ENCODE results near the gene AGXT2.
A peak's percentile ranks its signal among the peaks of the same experiment; 100 is the strongest.
"Not testable (repeated sequence)": the region's sequence is repeated elsewhere in the genome, so short reads cannot be mapped to it uniquely, and the experiment has no call there.

Gene AGXT2

GRCh38 chr5:35052838-35053237, 5.1 kb upstream of the AGXT2 start:
- DNase-seq = no peak

GRCh38 chr5:35050541-35051126, 2.9 kb upstream of the AGXT2 start:
- no peak for DNase-seq

- no peak for DNase-seq
Measured at GRCh38 chr5:35048910-35049309, 1.2 kb upstream of the AGXT2 start.

- peak; percentile 95 for DNase-seq
Measured at GRCh38 chr5:35046774-35047173, 975 bp downstream of the AGXT2 start.

- no peak for DNase-seq
Measured at GRCh38 chr5:35045280-35045679, 2.5 kb downstream of the AGXT2 start.

- DNase-seq = no peak
Measured at GRCh38 chr5:35044649-35045048, 3.1 kb downstream of the AGXT2 start.

GRCh38 chr5:35042781-35043180, 5.0 kb downstream of the AGXT2 start:
- no peak for DNase-seq

- DNase-seq = peak; percentile 28
Measured at GRCh38 chr5:35041261-35041660, 6.5 kb downstream of the AGXT2 start.

GRCh38 chr5:35038891-35039290, 8.9 kb downstream of the AGXT2 start:
- peak; percentile 29 for DNase-seq

GRCh38 chr5:35036536-35036935, 11.2 kb downstream of the AGXT2 start:
- no peak for DNase-seq

- DNase-seq = not testable (repeated sequence)
Measured at GRCh38 chr5:35035929-35036328, 11.8 kb downstream of the AGXT2 start.

GRCh38 chr5:35035271-35035670, 12.5 kb downstream of the AGXT2 start:
- peak; percentile 34 for DNase-seq

- DNase-seq = peak; percentile 23
Measured at GRCh38 chr5:35032356-35032755, 15.4 kb downstream of the AGXT2 start.

GRCh38 chr5:35031276-35031675, 16.5 kb downstream of the AGXT2 start:
- peak; percentile 69 for DNase-seq

GRCh38 chr5:35030426-35031100, 17.2 kb downstream of the AGXT2 start:
- DNase-seq = no peak

GRCh38 chr5:35029333-35029732, 18.4 kb downstream of the AGXT2 start:
- peak; percentile 71 for DNase-seq

GRCh38 chr5:35026941-35027340, 20.8 kb downstream of the AGXT2 start:
- DNase-seq = no peak

GRCh38 chr5:35026280-35026840, 21.4 kb downstream of the AGXT2 start:
- no peak for DNase-seq

GRCh38 chr5:35024911-35025510, 22.7 kb downstream of the AGXT2 start:
- no peak for DNase-seq

GRCh38 chr5:35023391-35024178, 24.2 kb downstream of the AGXT2 start:
- no peak for DNase-seq

GRCh38 chr5:35016174-35017051, 31.3 kb downstream of the AGXT2 start:
- no peak for DNase-seq

- no peak for DNase-seq
Measured at GRCh38 chr5:35015063-35015462, 32.7 kb downstream of the AGXT2 start.

Data from fibroblast of skin of abdomen (primary cell).